NCI-H524 (cell line): ENCODE data around the gene TBC1D10B.
"Not testable (repeated sequence)": the region's sequence is repeated elsewhere in the genome, so short reads cannot be mapped to it uniquely, and the experiment has no call there.

Experiments used
- DNase-seq, 2 experiments: peaks; one replicate each; lab custom pipeline; 2025; lab: John Stamatoyannopoulos, UW

TBC1D10B gene

GRCh38 chr16:30355144-30355953, 14.9 kb downstream of the TBC1D10B start, which contains the start of gene CD2BP2:
Gene CD2BP2, minus strand, starts transcription at chr16:30355308. Its CDS starts 627 bp downstream, at chr16:30354681.
- DNase-seq = peak; percentile 99

DNA sequence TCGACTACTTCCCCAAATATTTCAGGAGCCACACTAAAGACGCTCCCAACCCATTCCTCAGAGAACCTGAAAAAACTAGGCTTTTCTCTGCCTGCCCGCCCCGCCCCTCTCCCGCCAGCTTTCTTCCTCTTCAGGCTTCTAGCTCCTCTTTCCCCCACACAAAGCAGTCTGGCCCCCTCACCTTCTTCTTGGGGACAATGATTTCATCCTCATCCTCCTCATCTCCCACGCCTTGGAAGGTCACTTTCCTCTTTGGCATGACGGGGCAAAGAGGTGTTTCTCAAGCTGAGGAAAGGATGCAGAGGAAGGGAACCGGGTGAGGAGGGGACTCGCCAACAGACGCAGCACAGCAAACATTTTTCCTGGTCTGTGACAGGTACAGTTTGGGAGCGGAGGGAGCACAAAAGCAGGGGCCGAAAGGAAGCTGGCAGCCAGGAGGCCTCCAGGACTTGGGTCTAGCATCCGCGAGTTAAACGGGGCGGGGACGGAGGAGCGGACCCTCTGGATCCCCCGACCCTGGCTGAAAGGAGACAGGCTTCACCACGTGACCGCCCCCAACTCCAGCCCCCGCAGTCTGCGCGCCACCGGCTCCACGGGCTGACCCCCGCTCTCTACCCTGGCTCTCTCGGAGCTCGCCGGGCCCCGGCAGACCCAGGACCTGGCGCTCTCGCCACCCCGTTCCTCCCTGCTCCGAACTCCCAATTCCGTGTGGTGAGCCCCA, 15.7 kb downstream of the TBC1D10B start:
- DNase-seq = no peak

- DNase-seq = no peak
These were observed 16.7 kb downstream of the TBC1D10B start for GRCh38 chr16:30353438-30354129.

GRCh38 chr16:30352488-30353401, 17.5 kb downstream of the TBC1D10B start:
- no peak for DNase-seq

DNA sequence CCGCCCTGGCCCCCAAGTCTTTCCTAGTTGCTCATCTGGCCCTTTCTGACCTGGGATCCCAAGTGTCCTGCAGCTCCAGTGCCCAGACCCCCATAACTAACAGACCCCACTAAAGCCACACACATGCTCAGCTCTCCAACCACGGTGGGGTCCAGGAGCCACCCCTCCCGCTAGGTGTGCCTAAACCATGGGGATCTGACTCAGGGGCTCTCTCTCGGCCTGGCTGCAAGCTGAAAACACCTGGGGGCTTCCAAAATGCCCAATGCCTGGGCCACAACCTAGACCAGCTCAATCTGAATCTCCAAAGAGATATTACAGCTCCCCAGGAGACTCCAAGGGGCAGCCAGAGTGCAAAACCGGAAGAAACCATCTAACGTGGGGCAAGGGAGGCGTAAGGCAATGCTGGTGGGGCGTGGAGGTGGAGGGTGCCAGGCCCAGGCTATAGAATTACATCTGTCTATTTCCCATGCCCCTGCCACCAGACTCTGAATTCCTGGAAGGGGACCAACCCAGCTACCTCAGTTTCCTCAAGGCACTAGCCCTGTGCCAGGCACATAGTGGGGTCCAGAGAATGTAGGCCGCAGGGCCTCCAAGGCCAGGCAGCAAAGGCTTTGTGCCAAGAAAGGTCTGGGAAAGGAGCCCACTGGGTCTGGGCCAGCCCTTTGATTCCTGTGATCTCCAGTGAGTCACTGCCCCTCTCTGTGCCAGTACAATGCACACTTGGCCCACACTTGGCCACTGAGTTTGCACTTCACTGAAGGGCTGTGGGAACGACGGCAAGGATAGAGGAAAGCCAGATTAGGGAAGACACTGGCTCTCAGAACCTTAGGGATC, 18.5 kb downstream of the TBC1D10B start:
- no peak for DNase-seq

DNA sequence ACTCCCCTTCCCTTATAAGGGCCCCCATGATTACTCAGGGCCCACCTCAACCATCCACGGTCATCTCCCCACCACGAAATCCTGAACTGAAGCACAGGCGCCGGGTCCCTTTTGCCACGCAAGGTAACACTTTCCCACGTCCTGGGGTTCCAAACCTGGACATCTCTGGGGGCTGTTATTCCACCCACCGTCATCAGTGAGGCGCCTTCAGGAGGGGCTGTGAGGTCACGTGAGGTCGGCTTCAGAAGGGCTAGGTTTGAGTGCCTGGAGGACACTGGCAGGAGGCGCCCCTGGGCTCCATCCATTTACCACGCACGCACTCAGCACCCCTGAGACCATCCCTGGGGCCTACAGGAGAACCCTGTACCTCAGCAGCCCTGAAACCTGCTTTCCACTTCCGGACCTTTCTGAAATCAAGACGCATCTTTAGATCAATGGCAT, 19.3 kb downstream of the TBC1D10B start:
- no peak for DNase-seq

DNA sequence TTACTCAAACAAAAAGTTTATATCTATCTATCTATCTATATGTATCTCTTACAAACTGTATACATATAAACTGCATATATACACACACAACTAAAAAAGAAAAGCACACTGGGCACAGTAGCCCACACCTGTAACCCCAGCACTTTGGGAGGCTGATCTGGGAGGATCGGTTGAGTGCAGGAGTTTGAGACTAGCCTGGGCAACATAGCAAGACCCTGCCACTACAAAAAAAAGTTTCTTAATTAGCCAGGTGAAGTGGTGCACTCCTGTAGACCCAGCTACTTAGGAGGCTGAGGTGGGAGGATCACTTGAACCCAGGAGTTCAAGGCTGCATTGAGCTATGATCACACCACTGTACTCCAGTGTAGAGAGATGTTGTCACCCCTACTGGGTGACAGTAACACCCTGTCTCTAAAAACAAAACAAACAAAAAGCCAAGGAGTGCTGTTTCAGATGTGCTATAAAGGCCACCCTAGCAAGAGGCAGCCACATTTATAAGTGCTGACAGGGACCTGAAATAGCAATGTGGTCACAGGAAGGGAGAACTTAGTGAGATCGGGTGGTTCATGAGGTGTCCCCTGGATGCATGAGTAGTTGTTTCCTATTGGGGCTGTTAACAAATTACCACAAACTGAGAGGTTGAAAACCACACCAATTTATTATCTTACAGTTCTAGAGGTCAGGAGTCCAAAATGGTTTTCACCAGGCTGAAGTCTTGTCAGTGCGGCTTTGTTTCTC, 20.0 kb downstream of the TBC1D10B start:
- no peak for DNase-seq

- DNase-seq = no peak
These were observed 20.6 kb downstream of the TBC1D10B start for GRCh38 chr16:30349675-30350074.

DNA sequence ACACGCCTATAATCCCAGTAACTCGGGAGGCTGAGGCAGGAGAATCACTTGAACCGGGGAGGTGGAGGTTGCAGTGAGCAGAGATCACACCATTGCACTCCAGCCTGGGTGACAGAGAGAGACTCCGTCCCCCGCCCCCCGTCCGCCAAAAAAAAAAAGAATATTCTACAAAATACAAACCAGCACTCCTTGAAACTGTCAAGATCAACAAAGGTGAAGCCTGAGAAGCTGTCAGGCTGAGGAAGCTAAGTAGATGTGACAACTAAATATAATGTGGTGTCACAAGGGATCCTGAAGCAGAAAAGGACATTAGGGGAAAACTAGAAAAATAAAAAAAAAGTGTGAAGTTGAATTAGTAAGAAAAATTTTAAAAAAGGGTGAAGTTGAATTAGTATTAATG, 21.4 kb downstream of the TBC1D10B start:
- DNase-seq = no peak

DNA sequence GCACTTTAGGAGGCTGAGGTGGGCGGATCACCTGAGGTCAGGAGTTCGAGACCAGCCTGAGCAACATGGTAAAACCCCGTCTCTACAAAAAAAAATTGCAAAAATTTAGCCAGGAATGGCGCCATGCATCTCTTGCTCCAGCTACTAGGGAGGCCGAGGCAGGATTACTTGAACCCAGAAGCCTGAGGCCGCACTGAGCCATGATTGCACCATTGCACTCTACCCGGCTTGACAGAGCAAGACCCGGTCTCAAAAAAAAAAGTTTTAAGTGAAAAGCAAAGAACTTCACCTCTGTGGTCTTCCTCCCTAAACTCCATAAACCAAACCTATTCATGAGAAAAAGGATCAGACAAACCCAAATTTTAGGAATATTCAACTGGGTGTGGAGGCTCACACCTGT, 22.2 kb downstream of the TBC1D10B start:
- no peak for DNase-seq

DNA sequence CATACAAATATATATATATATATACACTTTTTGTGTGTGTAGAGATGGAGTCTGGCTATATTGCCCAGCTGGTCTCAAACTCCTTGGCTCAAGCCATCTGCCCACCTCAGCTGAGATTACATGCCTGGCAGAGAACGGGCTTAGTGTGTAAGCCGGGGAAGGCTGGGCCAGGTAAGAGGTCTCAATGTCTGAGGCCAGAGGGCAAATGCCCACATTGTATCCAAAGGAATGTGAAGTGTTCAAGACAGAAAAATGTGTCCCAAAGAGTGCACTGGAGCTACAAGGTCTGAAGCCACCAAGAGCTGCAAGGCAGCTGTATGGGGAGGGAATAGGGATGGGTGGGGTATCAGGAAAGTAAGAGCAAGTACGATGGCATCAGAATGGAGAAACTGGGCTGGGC, 24.0 kb downstream of the TBC1D10B start:
- no peak for DNase-seq

DNA sequence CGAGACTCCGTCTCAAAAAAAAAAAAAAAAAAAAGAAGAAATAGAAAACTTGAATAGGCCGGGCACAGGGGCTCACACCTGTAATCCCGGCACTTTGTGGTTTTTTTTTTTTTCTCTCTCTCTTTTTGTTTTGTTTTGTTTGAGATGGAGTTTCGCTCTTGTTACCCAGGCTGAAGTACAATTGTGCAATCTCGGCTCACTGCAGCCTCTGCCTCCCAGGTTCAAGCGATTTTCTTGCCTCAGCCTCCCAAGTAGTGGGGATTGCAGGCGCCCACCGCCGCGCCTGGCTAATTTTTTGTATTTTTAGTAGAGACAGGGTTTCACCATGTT, 26.8 kb downstream of the TBC1D10B start:
- DNase-seq = not testable (repeated sequence)

DNA sequence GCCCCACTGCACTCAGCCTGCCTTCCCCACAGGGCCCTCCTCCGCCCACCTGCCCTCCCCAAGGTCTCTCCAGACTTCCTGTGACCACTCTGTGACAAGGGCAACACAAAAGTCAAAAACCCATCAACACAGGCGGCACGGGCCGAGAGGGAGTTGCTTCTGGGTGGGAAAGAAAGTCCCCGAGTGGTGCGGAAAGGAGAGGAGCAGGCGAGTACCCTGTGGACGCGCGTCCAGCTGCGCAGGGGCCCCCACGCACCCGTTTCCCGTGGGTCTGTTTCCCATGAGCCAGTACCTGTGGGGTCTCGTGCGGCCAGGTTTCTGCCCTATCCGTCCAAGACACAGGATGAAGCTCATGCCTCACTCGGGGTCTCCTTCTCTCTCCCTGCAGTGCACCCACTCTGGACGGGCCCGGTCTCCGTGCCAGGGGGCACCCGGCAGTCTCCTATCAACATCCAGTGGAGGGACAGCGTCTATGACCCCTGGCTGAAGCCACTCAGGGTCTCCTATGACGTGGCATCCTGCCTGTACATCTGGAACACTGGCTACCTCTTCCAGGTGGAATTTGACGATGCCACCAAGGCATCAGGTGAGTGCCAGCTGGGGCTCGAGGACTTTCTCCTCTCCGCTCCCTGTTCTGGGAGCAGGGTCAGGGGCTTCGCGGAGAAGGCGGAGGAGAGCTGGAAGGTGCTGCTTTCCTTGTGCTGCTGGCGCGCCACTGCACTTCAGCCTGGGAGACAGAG, 27.4 kb downstream of the TBC1D10B start:
- no peak for DNase-seq

GRCh38 chr16:30341971-30342370, 28.3 kb downstream of the TBC1D10B start:
- not testable (repeated sequence) for DNase-seq

- no peak for DNase-seq
These were observed 29.7 kb downstream of the TBC1D10B start for GRCh38 chr16:30340621-30341020.

GRCh38 chr16:30338715-30339114, 31.6 kb downstream of the TBC1D10B start:
- not testable (repeated sequence) for DNase-seq

DNA sequence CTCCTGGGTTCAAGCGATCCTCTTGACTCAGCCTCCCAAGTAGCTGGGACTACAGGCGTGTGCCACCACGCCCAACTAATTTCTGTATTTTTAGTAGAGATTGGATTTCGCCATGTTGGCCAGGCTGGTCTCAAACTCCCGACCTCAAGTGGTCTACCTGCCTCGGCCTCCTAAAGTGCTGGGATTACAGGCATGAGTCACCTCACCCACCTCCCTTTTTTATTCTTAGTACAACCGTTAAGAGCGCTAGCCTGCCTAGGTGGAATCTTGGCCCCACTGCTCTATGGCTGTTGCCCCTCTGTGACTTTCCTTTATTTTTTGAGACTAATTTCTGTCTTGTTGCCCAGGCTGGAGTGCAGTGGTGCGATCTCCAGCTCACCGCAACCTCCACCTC, 32.3 kb downstream of the TBC1D10B start:
- not testable (repeated sequence) for DNase-seq

DNA sequence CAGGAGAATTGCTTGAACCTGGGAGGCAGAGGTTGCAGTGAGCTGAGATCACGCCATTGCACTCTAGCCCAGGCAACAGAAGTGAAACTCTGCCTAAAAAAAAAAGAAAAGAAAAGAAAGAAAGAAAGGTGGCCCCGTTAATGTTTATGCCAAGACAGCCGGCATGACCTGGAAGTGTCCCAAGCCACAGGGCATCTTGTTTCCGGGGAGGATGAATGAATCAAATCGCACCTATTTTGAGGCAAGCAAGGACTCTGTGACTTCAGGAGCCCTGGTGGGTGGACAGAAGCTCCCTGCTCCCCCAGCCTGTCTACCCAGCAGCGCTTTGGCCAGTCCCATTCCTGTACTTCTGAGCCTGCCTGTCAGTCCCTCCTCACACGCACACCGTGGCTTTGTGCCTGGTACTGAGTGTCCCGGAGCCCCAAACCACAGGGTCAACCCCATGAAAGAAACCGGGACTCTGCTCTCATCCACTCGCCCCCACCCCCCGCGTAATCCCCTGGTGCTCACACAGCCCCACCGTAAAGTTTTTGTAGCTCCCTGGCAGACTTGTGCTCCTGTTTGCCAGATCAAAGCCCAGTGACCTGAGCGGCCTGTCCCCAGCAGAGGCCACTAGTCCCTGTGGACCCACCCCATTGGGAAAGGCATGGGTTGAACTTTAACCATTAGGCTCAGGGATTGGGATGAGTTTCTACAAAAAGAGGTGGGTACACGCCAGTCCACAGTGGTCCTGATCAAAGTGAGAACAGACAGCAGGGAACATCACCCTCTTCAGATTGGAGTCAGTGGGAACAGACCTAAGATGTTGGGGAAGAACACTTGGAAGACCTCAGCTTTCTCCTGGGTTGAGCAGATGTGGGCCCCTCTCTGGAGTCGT, 34.5 kb downstream of the TBC1D10B start:
- no peak for DNase-seq
